OCI-LY7 (cell line): ENCODE measurements around the gene DAB1.

Experiments used
- CTCF ChIP-seq: fragments of 200-600 bp; sonication (generic); conservative IDR thresholded peaks from 2 replicates; pipeline ENCODE4 v1.5.1; 2014; ENCODE audit warnings: mild to moderate bottlenecking, antibody characterized with exemption, low read length, moderate library complexity, mixed read lengths
- EZH2phosphoT487 ChIP-seq: fragments of 200-600 bp; sonication (generic); IDR thresholded peaks from 2 replicates; pipeline ENCODE4 v1.6.1; 2018; ENCODE audit warnings: low read depth, borderline replicate concordance, mild to moderate bottlenecking, mixed run types, antibody characterized with exemption, low read length, moderate library complexity, mixed read lengths

- TF ChIP-seq CTCF (no peak), EZH2phosphoT487 (no peak)
Observed at GRCh38 chr1:57316861-57317260, 107.0 kb downstream of the DAB1 start.
